IPS-18c (cell line): ENCODE results near the gene CAMKK1.

Experiments
- H3K4me3 ChIP-seq: 2 replicates; pipeline ENCODE4 v1.7.0; 2013; ENCODE audit warnings: low read depth, mild to moderate bottlenecking, low read length, moderate library complexity; ENCODE audit not compliant: insufficient read depth
- H3K9me3 ChIP-seq: one replicate; pipeline ENCODE4 v1.6.1; 2013; ENCODE audit warnings: mild to moderate bottlenecking, low read length, moderate library complexity; ENCODE audit not compliant: control insufficient read depth, insufficient read depth

Gene CAMKK1

GRCh38 chr17:3815122-3815521 is 77.7 kb downstream of the CAMKK1 start:
- peaks cover 2% of the 10 kb centered on the region for H3K9me3 ChIP-seq
- no peak overlapping the region for H3K4me3 ChIP-seq

GRCh38 chr17:3814361-3814760 is 78.5 kb downstream of the CAMKK1 start:
- no peak overlapping the region for H3K4me3 ChIP-seq
- H3K9me3 ChIP-seq: peaks cover 2% of the 10 kb centered on the region

GRCh38 chr17:3813171-3813570 is 79.7 kb downstream of the CAMKK1 start:
- H3K9me3 ChIP-seq: no peaks in the 10 kb centered on the region
- no peak overlapping the region for H3K4me3 ChIP-seq

- no peaks in the 10 kb centered on the region for H3K9me3 ChIP-seq
- no peak overlapping the region for H3K4me3 ChIP-seq
Measured at GRCh38 chr17:3812771-3813170, 80.1 kb downstream of the CAMKK1 start.

GRCh38 chr17:3812284-3812683 is 80.6 kb downstream of the CAMKK1 start:
- H3K9me3 ChIP-seq: no peaks in the 10 kb centered on the region

More at GRCh38 chr17:3812284-3812683, 80.6 kb downstream of the CAMKK1 start:
- no peak overlapping the region for H3K4me3 ChIP-seq
